HEK293T (cell line): ENCODE measurements around the gene PPFIBP2.

Experiments used
- CTCF ChIA-PET: fragments of 350-600 bp; formaldehyde crosslinking; extraction: SDS; loops from one replicate; lab custom pipeline; 2021; ENCODE audit warnings: antibody characterized with exemption, inconsistent platforms; lab: Yijun Ruan, JAX
- POLR2A ChIA-PET: fragments of 350-600 bp; formaldehyde crosslinking; extraction: SDS; loops from one replicate; lab custom pipeline; 2020; ENCODE audit warnings: antibody characterized with exemption, inconsistent platforms; lab: Yijun Ruan, JAX
- DNase-seq: peaks from one replicate; pipeline ENCODE4 v3.0.0; 2012; ENCODE audit warnings: mixed read lengths; ENCODE audit errors: extremely low spot score
- ARNT ChIP-seq: fragments of 450-650 bp; IDR thresholded peaks from 2 replicates; pipeline ENCODE4 v1.6.1; 2017; ENCODE audit warnings: mild to moderate bottlenecking
- BHLHE40 ChIP-seq: fragments of 450-650 bp; IDR thresholded peaks from 2 replicates; pipeline ENCODE4 v1.6.1; 2016; ENCODE audit warnings: mild to moderate bottlenecking, moderate library complexity, borderline replicate concordance
- CTBP1 ChIP-seq: fragments of 450-650 bp; IDR thresholded peaks from 2 replicates; pipeline ENCODE4 v1.6.1; 2016; ENCODE audit warnings: borderline replicate concordance
- ELF4 ChIP-seq: fragments of 450-650 bp; IDR thresholded peaks from 2 replicates; pipeline ENCODE4 v1.6.1; 2017; ENCODE audit warnings: antibody characterized with exemption
- FOXA1 ChIP-seq: fragments of 450-650 bp; IDR thresholded peaks from 2 replicates; pipeline ENCODE4 v1.6.1; 2016; ENCODE audit warnings: mild to moderate bottlenecking
- FOXK2 ChIP-seq: fragments of 450-650 bp; IDR thresholded peaks from 2 replicates; pipeline ENCODE4 v1.6.1; 2016; ENCODE audit warnings: mild to moderate bottlenecking
- FOXM1 ChIP-seq: fragments of 450-650 bp; IDR thresholded peaks from 2 replicates; pipeline ENCODE4 v1.6.1; 2017; ENCODE audit warnings: mild to moderate bottlenecking, borderline replicate concordance
- HDGF ChIP-seq: fragments of 450-650 bp; IDR thresholded peaks from 2 replicates; pipeline ENCODE4 v1.6.1; 2017; ENCODE audit warnings: antibody characterized with exemption, borderline replicate concordance
- L3MBTL2 ChIP-seq: fragments of 450-650 bp; conservative IDR thresholded peaks from 2 replicates; pipeline ENCODE4 v1.6.1; 2016; ENCODE audit warnings: mild to moderate bottlenecking
- LEF1 ChIP-seq: fragments of 450-650 bp; IDR thresholded peaks from 2 replicates; pipeline ENCODE4 v1.6.1; 2017; ENCODE audit warnings: mild to moderate bottlenecking, borderline replicate concordance
- NFRKB ChIP-seq: fragments of 450-650 bp; IDR thresholded peaks from 2 replicates; pipeline ENCODE4 v1.6.1; 2016; ENCODE audit warnings: mild to moderate bottlenecking, moderate library complexity
- SP1 ChIP-seq: fragments of 450-650 bp; IDR thresholded peaks from 2 replicates; pipeline ENCODE4 v1.6.1; 2017
- SUZ12 ChIP-seq: fragments of 450-650 bp; IDR thresholded peaks from 2 replicates; pipeline ENCODE4 v1.6.1; 2016; ENCODE audit warnings: mild to moderate bottlenecking
- TARDBP ChIP-seq: fragments of 450-650 bp; IDR thresholded peaks from 2 replicates; pipeline ENCODE4 v1.6.1; 2016
- ZNF384 ChIP-seq: fragments of 450-650 bp; IDR thresholded peaks from 2 replicates; pipeline ENCODE4 v1.6.1; 2016
- TF ChIP-seq, protein P1 (sequence below): fragments of 450-650 bp; IDR thresholded peaks from 2 replicates; pipeline ENCODE4 v1.6.1; 2016

The PPFIBP2 gene

DNA sequence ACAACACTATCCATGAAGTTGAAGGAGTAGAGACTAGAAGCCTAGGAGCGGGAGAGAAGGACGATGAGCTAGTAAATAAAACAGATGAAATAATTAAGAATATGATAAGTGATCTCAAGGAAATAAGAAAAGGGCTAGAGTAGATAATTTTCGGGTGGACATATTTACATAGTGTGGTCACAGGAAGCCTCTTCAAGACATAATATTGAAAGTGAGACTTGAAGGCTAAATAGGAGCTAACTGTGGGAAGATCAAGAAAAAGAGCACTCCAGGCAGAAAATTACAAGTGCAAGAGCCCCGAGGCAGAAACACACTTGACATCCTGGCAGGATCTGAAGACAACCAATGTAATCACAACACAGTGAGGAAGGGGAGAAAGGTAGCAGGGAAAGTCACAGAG lies 11.9 kb upstream of the PPFIBP2 start:
- no peak for DNase-seq
- TF ChIP-seq LEF1 = no peak
- TF ChIP-seq, protein P1, sequence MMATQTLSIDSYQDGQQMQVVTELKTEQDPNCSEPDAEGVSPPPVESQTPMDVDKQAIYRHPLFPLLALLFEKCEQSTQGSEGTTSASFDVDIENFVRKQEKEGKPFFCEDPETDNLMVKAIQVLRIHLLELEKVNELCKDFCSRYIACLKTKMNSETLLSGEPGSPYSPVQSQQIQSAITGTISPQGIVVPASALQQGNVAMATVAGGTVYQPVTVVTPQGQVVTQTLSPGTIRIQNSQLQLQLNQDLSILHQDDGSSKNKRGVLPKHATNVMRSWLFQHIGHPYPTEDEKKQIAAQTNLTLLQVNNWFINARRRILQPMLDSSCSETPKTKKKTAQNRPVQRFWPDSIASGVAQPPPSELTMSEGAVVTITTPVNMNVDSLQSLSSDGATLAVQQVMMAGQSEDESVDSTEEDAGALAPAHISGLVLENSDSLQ = no peak
- no peak for TF ChIP-seq FOXK2
- no peak for TF ChIP-seq FOXM1
- TF ChIP-seq L3MBTL2 = no peak
- TF ChIP-seq ELF4 = no peak
- no peak for TF ChIP-seq TARDBP
- TF ChIP-seq HDGF = no peak
- no peak for TF ChIP-seq ZNF384
- no peak for TF ChIP-seq BHLHE40
- TF ChIP-seq FOXA1 = no peak
- no peak for TF ChIP-seq ARNT
- no peak for TF ChIP-seq CTBP1
- TF ChIP-seq SUZ12 = no peak
- TF ChIP-seq NFRKB = no peak
- TF ChIP-seq SP1 = no peak
- ChIA-PET CTCF (interaction anchor here (2.6 kb wide), 1 partner anchor 11 kb away, joined by 11 read pairs; the partner anchor contains the start of gene PPFIBP2), POLR2A (no interaction called here)

DNA sequence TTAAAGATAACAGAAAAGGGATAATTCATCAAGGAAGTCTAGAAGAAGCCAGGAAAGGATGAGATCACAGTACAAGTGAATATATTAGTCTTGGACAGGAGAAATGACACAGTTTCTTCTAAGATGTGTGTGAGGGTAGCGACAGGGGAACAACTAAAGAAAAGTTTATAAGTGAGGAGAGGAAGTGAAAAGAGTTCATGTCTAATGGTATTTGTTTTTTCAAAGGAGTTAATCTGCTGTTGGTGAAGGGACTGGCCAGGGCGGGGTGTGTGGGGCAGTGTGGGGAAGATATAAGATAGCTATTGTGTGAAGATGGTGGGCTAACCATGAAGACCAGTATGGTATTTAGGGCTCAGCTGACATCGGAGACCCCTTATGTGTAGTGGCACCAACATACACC lies 7.6 kb upstream of the PPFIBP2 start:
- ChIA-PET CTCF (no interaction called here), POLR2A (no interaction called here)

DNA sequence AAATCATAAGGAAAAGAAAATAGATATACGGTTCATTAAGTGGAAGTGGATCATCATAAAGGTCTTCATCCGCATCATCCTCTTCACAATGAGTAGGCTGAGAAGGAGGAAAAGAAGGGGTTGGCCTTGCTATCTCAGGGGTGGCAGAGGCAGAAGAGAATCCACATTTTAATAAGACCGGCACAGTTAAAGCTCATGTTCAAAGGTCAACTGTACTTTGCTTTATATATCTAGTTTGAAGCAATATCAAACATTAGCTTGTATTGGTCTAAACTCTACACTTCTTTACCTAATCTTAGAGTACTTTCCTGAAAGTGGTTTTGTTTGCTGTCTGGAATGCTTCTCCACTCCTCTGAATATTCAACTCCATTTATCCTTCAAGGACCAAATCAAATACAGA lies 5.7 kb upstream of the PPFIBP2 start:
- TF ChIP-seq ZNF384 (no peak), FOXM1 (no peak), L3MBTL2 (no peak), BHLHE40 (no peak), ELF4 (no peak), FOXA1 (no peak), LEF1 (no peak), SUZ12 (no peak), FOXK2 (no peak), ARNT (no peak), TARDBP (no peak)
- DNase-seq = no peak
- ChIA-PET POLR2A (no interaction called here), CTCF (no interaction called here)

More for the DNA sequence above, 7.6 kb upstream of the PPFIBP2 start:
- TF ChIP-seq SUZ12 = no peak
- TF ChIP-seq HDGF = no peak
- no peak for DNase-seq

DNA sequence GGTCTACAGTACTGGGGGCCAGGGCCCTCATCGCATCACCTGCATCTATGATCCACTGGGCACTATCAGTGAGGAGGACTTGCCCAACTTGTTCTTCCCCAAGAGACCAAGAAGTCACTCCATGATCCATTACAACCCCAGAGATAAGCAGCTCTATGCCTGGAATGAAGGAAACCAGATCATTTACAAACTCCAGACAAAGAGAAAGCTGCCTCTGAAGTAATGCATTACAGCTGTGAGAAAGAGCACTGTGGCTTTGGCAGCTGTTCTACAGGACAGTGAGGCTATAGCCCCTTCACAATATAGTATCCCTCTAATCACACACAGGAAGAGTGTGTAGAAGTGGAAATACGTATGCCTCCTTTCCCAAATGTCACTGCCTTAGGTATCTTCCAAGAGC lies 3.8 kb upstream of the PPFIBP2 start:
- DNase-seq = no peak
- POLR2A ChIA-PET = no interaction called here
- no peak for TF ChIP-seq L3MBTL2
- no peak for TF ChIP-seq ARNT
- no peak for TF ChIP-seq BHLHE40
- TF ChIP-seq FOXM1 = no peak
- no peak for TF ChIP-seq TARDBP
- CTCF ChIA-PET = no interaction called here

DNA sequence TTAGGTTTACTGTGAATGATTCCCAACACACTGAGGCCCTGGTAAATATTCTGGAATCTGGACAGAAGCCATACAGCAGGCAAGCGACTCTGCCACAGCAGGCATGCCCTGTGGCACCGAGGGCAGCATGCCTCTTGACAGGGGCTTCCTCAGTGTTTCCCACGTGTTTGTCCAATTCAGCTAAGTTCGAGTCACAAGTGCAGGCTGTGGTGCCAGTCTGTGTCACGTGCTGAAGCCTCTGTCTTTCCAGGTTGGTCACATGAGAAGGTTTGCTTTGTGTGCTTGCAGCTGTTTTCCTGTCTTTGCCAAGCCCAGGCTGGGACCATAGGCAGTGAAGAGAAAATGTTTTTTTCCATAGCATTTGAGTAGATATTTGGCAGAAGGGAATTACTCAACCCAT lies 2.4 kb upstream of the PPFIBP2 start:
- POLR2A ChIA-PET = no interaction called here
- DNase-seq = no peak
- CTCF ChIA-PET = interaction anchor here (0.6 kb wide), 1 partner anchor 9 kb away, joined by 3 read pairs; no protein-coding TSS in a partner anchor
- no peak for TF ChIP-seq ELF4
- TF ChIP-seq FOXK2 = no peak
- no peak for TF ChIP-seq SP1
- no peak for TF ChIP-seq HDGF
- no peak for TF ChIP-seq ARNT
- TF ChIP-seq CTBP1 = no peak
- no peak for TF ChIP-seq L3MBTL2
- no peak for TF ChIP-seq TARDBP
- no peak for TF ChIP-seq NFRKB
- TF ChIP-seq FOXA1 = no peak
- no peak for TF ChIP-seq BHLHE40
- TF ChIP-seq SUZ12 = no peak
- no peak for TF ChIP-seq FOXM1
- no peak for TF ChIP-seq ZNF384
- TF ChIP-seq, protein P1 = no peak
- TF ChIP-seq LEF1 = no peak

DNA sequence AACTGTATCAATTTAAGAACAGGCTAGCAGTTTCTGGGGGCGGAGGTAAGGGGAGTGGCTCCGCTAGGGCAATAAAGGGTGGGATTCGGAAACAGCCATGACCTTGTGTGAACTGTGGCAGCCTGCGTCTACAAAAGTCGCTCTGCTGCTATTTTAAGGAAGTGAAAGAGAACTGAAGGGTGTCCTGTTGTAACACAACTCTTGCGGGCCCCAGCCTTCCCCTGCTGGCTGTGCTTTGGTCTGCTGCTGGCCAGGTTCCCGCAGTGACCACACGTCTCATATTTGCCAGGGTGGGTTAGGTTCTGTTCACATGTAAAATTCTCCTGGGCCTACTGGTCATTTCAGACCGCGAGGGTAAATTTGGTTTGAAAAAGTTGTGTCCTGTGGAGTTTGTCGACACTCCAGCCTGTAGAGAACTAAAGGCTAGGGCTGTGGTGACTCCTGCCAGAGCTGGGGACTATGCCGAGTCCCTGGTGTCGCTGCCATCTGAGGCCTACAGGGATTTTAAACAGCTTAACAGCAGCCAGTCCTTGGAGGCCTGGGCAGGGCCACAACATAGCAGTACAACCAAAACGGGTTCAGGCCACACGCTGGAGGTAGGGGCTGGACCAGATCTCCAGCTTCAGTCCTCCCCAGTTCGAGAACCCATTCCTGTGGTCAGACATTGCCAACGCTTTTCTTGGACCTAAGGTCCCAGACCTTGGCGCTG lies 1.1 kb upstream of the PPFIBP2 start:
- POLR2A ChIA-PET = interaction anchor here (1.5 kb wide), 1 partner anchor 110 kb away, joined by 3 read pairs; no protein-coding TSS in a partner anchor
- CTCF ChIA-PET = interaction anchor here (0.6 to 1.6 kb wide), 10 partner anchors 11 to 678 kb away, joined by 3 to 11 read pairs (median 3); no protein-coding TSS in a partner anchor
- no peak for DNase-seq
- TF ChIP-seq HDGF (no peak), FOXK2 (no peak), BHLHE40 (no peak), FOXA1 (no peak), LEF1 (no peak), CTBP1 (no peak), SP1 (no peak), FOXM1 (no peak), NFRKB (no peak), ZNF384 (no peak), L3MBTL2 (no peak), TARDBP (no peak), ELF4 (no peak), SUZ12 (no peak), ARNT (no peak)
- TF ChIP-seq, protein P1 = no peak
